NCI-H2081 treated with DMSO at 0.1 percent for 48 hours (cell line): ENCODE results near the gene PLCG2.
"Not testable (repeated sequence)": the region's sequence is repeated elsewhere in the genome, so short reads cannot be mapped to it uniquely, and the experiment has no call there.

Source experiments
- DNase-seq: peaks from one replicate; lab custom pipeline; 2025; lab: John Stamatoyannopoulos, UW

The PLCG2 gene

GRCh38 chr16:81778861-81779535 is at the start of gene PLCG2:
PLCG2 (plus strand) TSS chr16:81779291; CDS start chr16:81785990, 6,699 bp downstream.
- no peak for DNase-seq

GRCh38 chr16:81729451-81729850 is 49.6 kb upstream of the PLCG2 start:
- DNase-seq: no peak

GRCh38 chr16:81730090-81731051 is 48.7 kb upstream of the PLCG2 start:
- peak; percentile 62 for DNase-seq

- DNase-seq: no peak
These were observed 47.4 kb upstream of the PLCG2 start for GRCh38 chr16:81731649-81732048.

GRCh38 chr16:81732699-81733098 is 46.4 kb upstream of the PLCG2 start:
- DNase-seq: no peak

- no peak for DNase-seq
These were observed 45.8 kb upstream of the PLCG2 start for GRCh38 chr16:81733295-81733694.

GRCh38 chr16:81734632-81735434 is 44.3 kb upstream of the PLCG2 start:
- DNase-seq: no peak

- peak; percentile 41 for DNase-seq
These were observed 41.1 kb upstream of the PLCG2 start for GRCh38 chr16:81737885-81738536.

- DNase-seq: no peak
These were observed 40.2 kb upstream of the PLCG2 start for GRCh38 chr16:81738783-81739496.

GRCh38 chr16:81739503-81739902 is 39.6 kb upstream of the PLCG2 start:
- DNase-seq: no peak

GRCh38 chr16:81740169-81740568 is 38.9 kb upstream of the PLCG2 start:
- DNase-seq: no peak

GRCh38 chr16:81741430-81741770 is 37.7 kb upstream of the PLCG2 start:
- not testable (repeated sequence) for DNase-seq

GRCh38 chr16:81744385-81744784 is 34.7 kb upstream of the PLCG2 start:
- no peak for DNase-seq

- no peak for DNase-seq
These were observed 34.2 kb upstream of the PLCG2 start for GRCh38 chr16:81744911-81745310.

- no peak for DNase-seq
These were observed 33.2 kb upstream of the PLCG2 start for GRCh38 chr16:81745704-81746558.

GRCh38 chr16:81746566-81746965 is 32.5 kb upstream of the PLCG2 start:
- no peak for DNase-seq

GRCh38 chr16:81748476-81749198 is 30.5 kb upstream of the PLCG2 start:
- DNase-seq: no peak

- no peak for DNase-seq
These were observed 26.7 kb upstream of the PLCG2 start for GRCh38 chr16:81752225-81752875.

- DNase-seq: no peak
These were observed 26.2 kb upstream of the PLCG2 start for GRCh38 chr16:81752876-81753227.
